Measurements from ENCODE around the gene COL24A1.
"Not testable (repeated sequence)": the region's sequence is repeated elsewhere in the genome, so short reads cannot be mapped to it uniquely, and the experiment has no call there.

Gene COL24A1

DNA sequence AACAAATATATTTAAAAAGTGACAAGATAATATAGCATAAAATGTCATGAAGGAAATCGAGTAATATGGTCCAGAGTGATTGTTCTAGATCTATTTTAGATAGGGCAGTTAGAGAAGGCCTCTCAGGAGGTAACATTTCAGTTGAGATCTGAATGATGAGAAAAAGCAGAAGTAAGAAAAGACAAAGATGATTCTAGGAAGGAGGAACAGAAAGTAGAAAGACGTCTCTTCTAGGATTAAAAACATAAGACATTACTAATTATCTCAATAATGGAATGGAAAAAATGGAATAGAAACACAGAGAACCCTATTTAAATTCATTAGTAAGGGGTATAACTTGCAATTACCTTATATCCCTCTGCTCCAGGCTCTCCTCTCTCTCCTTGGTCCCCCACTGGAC is 318.3 kb downstream of the COL24A1 start:
- Histone ChIP-seq H3K27me3 (replicated peaks; ENCODE audit: control insufficient read depth, insufficient read depth, low read length) (no peaks in the 10 kb centered on the region), H3K4me3 (replicated peaks; ENCODE audit: low read depth, low read length) (no peak overlapping the region), H3K36me3 (ENCODE audit: control insufficient read depth, insufficient read depth, low read length) (no peaks in the 10 kb centered on the region)
- peak; percentile 31 for DNase-seq (ENCODE audit: extremely low read depth, insufficient read length)
- TF ChIP-seq, protein P1, sequence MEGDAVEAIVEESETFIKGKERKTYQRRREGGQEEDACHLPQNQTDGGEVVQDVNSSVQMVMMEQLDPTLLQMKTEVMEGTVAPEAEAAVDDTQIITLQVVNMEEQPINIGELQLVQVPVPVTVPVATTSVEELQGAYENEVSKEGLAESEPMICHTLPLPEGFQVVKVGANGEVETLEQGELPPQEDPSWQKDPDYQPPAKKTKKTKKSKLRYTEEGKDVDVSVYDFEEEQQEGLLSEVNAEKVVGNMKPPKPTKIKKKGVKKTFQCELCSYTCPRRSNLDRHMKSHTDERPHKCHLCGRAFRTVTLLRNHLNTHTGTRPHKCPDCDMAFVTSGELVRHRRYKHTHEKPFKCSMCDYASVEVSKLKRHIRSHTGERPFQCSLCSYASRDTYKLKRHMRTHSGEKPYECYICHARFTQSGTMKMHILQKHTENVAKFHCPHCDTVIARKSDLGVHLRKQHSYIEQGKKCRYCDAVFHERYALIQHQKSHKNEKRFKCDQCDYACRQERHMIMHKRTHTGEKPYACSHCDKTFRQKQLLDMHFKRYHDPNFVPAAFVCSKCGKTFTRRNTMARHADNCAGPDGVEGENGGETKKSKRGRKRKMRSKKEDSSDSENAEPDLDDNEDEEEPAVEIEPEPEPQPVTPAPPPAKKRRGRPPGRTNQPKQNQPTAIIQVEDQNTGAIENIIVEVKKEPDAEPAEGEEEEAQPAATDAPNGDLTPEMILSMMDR (IDR thresholded peaks at IDR 0.05; ENCODE audit: insufficient read depth, low read length, poor library complexity, severe bottlenecking): no peak

DNA sequence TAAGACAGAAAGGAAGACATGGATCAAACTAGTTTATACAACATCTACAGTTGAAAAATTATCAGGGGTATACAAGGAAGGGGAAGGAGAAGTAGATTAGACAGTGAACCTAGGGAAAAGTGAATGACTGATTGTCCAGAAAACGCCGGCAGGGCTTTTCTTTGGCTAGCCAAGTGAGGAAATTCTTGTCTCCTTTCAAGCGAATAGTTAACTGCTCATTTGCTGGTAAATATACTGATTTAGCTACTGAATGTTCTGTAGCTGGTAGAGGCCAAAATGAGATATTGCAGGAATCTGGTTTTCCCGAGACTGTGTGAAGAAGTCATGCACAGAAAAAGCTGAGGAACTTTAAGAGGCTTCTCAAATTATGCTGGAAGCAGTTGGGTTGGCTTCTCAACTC is 319.8 kb downstream of the COL24A1 start:
- no peaks in the 10 kb centered on the region for H3K27me3 ChIP-seq (replicated peaks; ENCODE audit: control insufficient read depth, insufficient read depth, low read length)
- no peak overlapping the region for H3K4me3 ChIP-seq (replicated peaks; ENCODE audit: low read depth, low read length)
- no peak for DNase-seq (ENCODE audit: extremely low read depth, insufficient read length)
- no peaks in the 10 kb centered on the region for H3K36me3 ChIP-seq (ENCODE audit: control insufficient read depth, insufficient read depth, low read length)
- TF ChIP-seq, protein P1 (IDR thresholded peaks at IDR 0.05; ENCODE audit: insufficient read depth, low read length, poor library complexity, severe bottlenecking): no peak

GRCh38 chr1:85833165-85833564 is 323.4 kb downstream of the COL24A1 start:
- not testable (repeated sequence) for H3K27me3 ChIP-seq (replicated peaks; ENCODE audit: control insufficient read depth, insufficient read depth, low read length); H3K4me3 ChIP-seq (replicated peaks; ENCODE audit: low read depth, low read length); DNase-seq (ENCODE audit: extremely low read depth, insufficient read length)

DNA sequence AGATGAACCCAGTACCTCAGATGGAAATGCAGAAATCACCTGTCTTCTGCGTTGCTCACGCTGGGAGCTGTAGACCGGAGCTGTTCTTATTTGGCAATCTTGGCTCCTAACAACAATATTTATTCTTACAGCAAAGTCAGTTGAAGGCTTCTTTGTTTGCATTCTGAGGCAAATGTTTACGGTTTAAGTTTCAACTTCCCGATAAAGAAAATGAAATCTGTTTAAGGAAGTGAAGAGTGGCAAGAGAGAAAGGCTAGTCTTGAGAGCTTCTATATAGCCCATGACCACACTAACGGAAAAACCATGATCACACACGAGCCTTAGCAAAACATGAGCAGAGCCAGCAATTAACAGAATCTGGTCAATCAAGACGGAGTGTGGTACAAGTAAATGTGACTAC is 325.7 kb downstream of the COL24A1 start:
- H3K27me3 ChIP-seq (replicated peaks; ENCODE audit: control insufficient read depth, insufficient read depth, low read length): no peaks in the 10 kb centered on the region
- no peak for DNase-seq (ENCODE audit: extremely low read depth, insufficient read length)
- H3K36me3 ChIP-seq (ENCODE audit: control insufficient read depth, insufficient read depth, low read length): no peaks in the 10 kb centered on the region
- TF ChIP-seq, protein P1 (IDR thresholded peaks at IDR 0.05; ENCODE audit: insufficient read depth, low read length, poor library complexity, severe bottlenecking): no peak
- H3K4me3 ChIP-seq (replicated peaks; ENCODE audit: low read depth, low read length): no peak overlapping the region

More at GRCh38 chr1:85833165-85833564, 323.4 kb downstream of the COL24A1 start:
- not testable (repeated sequence) for H3K36me3 ChIP-seq (ENCODE audit: control insufficient read depth, insufficient read depth, low read length)

GRCh38 chr1:85824066-85824840 is 332.3 kb downstream of the COL24A1 start:
- Histone ChIP-seq H3K4me3 (replicated peaks; ENCODE audit: low read depth, low read length) (no peak overlapping the region), H3K27me3 (replicated peaks; ENCODE audit: control insufficient read depth, insufficient read depth, low read length) (no peaks in the 10 kb centered on the region), H3K36me3 (ENCODE audit: control insufficient read depth, insufficient read depth, low read length) (no peaks in the 10 kb centered on the region)
- DNase-seq (ENCODE audit: extremely low read depth, insufficient read length): no peak
- TF ChIP-seq, protein P1 (IDR thresholded peaks at IDR 0.05; ENCODE audit: insufficient read depth, low read length, poor library complexity, severe bottlenecking): no peak

DNA sequence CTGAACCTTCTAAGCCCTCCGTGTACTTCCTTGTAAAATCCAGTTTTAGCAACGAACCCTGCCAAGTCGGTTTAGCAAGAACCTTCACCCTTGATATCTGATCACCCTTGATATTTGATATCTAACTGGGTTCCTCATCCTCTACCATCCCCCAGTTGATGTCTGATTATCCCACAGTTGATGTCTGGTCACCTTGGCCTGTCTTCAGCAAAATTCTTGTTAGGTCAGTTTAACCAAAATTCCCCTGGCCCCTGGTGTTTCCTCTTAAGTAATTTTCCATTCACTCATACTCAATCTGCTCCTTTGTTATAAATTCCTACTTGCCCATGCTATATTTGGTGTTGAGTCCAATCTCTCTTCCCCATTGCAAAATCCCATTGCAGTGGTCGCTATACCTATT is 333.9 kb downstream of the COL24A1 start:
- TF ChIP-seq, protein P1 (IDR thresholded peaks at IDR 0.05; ENCODE audit: insufficient read depth, low read length, poor library complexity, severe bottlenecking): no peak
- Histone ChIP-seq H3K27me3 (replicated peaks; ENCODE audit: control insufficient read depth, insufficient read depth, low read length) (no peaks in the 10 kb centered on the region), H3K4me3 (replicated peaks; ENCODE audit: low read depth, low read length) (no peak overlapping the region), H3K36me3 (ENCODE audit: control insufficient read depth, insufficient read depth, low read length) (no peaks in the 10 kb centered on the region)
- no peak for DNase-seq (ENCODE audit: extremely low read depth, insufficient read length)
